Measurements from ENCODE around the gene BBS10. TPM values are rescaled to one million over a fixed set of nuclear protein-coding genes. Genes with fewer than 3 reads are reported as not detected.

BBS10 gene
- total and polyA plus RNA-seq, 2 of the 8 experiments (the other 6 are each of a cell fraction or from before 2014, with no cell fraction given) = 4.4 to 9.2 TPM

- Histone ChIP-seq H3K56ac (replicated peaks; ENCODE audit: insufficient read length, low read depth, low read length) (no peak overlapping the region), H3K4me2 (ENCODE audit: insufficient read depth in 1 of 2, low read depth in 2 of 2, low read length in 2 of 2) (no peak overlapping the region), H2BK120ac (replicated peaks; ENCODE audit: low read depth, low read length) (no peak overlapping the region), H3K9ac (replicated peaks in 1 of 4; ENCODE audit: extremely low read depth in 1 of 4, low read depth in 3 of 4, low read length in 3 of 4) (no peak overlapping the region), H4K8ac (ENCODE audit: extremely low read depth, insufficient read depth, low read length) (no peak overlapping the region), H3K79me1 (ENCODE audit: low read depth, low read length) (no peaks in the 10 kb centered on the region), H3K27me3 (replicated peaks in 1 of 4; ENCODE audit: control insufficient read depth in 3 of 4, extremely low read depth in 1 of 4, insufficient read depth in 3 of 4, low read length in 3 of 4) (no peaks in the 10 kb centered on the region), H2BK20ac (ENCODE audit: low read length) (no peak overlapping the region), H3K4ac (replicated peaks; ENCODE audit: insufficient read length, low read depth, low read length) (no peak overlapping the region), H2AFZ (ENCODE audit: low read length) (no peak overlapping the region), H3K79me2 (ENCODE audit: control insufficient read depth in 1 of 2, insufficient read depth in 2 of 2, low read length in 2 of 2) (no peaks in the 10 kb centered on the region), H3K23ac (ENCODE audit: insufficient read length) (no peak overlapping the region), H2BK15ac (ENCODE audit: low read length) (no peak overlapping the region), H4K20me1 (replicated peaks in 1 of 2; ENCODE audit: control insufficient read depth in 1 of 2, insufficient read depth in 2 of 2, low read length in 2 of 2) (no peaks in the 10 kb centered on the region), H3K36me3 (ENCODE audit: control insufficient read depth in 2 of 4, insufficient read depth in 4 of 4, low read length in 3 of 4) (no peaks in the 10 kb centered on the region), H3K4me1 (replicated peaks in 1 of 4; ENCODE audit: control insufficient read depth in 3 of 4, insufficient read depth in 4 of 4, low read length in 3 of 4) (no peaks in the 10 kb centered on the region), H3K27ac (ENCODE audit: low read depth, low read length) (no peak overlapping the region), H3K18ac (ENCODE audit: extremely low read depth, low read length) (no peak overlapping the region), H4K91ac (replicated peaks; ENCODE audit: insufficient read length, low read length) (no peak overlapping the region), H3K14ac (ENCODE audit: insufficient read length) (no peak overlapping the region), H4K5ac (ENCODE audit: insufficient read length, low read depth, low read length) (no peak overlapping the region), H3K23me2 (ENCODE audit: low read depth, low read length) (no peaks in the 10 kb centered on the region), H3K4me3 (ENCODE audit: extremely low read depth in 1 of 4, insufficient read depth in 2 of 4, low read depth in 3 of 4, low read length in 4 of 4) (no peak overlapping the region), H2BK12ac (ENCODE audit: low read depth, low read length) (no peak overlapping the region), H2AK5ac (ENCODE audit: low read depth, low read length) (no peak overlapping the region), H2BK5ac (ENCODE audit: low read depth, low read length) (no peak overlapping the region), H3K9me3 (ENCODE audit: insufficient read depth in 2 of 2, low read depth in 1 of 2, low read length in 1 of 2) (no peaks in the 10 kb centered on the region)
- ChIA-PET CTCF (ENCODE audit: partially characterized antibody) (interaction anchor here (1.1 kb wide), 1 partner anchor 49 kb away, joined by 3 read pairs; the partner anchor contains the start of gene BBS10), POLR2A (ENCODE audit: partially characterized antibody) (interaction anchor here (1.1 kb wide), 1 partner anchor 10 kb away, joined by 3 read pairs; no protein-coding TSS in a partner anchor)
- WGBS, 2 experiments (ENCODE audit: extremely low coverage in 1 of 2, insufficient coverage in 1 of 2, insufficient read length in 1 of 2, insufficient replicate concordance in 2 of 2, low coverage in 1 of 2, low lambda C conversion rate in 2 of 2, missing lambda C conversion rate in 1 of 2) = 82% methylated on average over 5 of the region's 5 CpGs; no CpG with 5 or more reads in 1 of the 2 experiments
- FAIRE-seq (no peak), DNase-seq (ENCODE audit: low read depth in 1 of 2, low spot score in 2 of 2) (no peak)
- TF ChIP-seq PHF8 (conservative IDR thresholded peaks at IDR 0.05; ENCODE audit: low read depth, low read length) = no peak
Measured at GRCh38 chr12:76299536-76300296, 48.5 kb downstream of the BBS10 start.

Small RNAs within 50 kb of the gene (small RNA-seq; reads per million reads assigned to genes)
- gene RN7SKP172 (ENCODE audit: insufficient read depth) = not detected

Other genes with a start within 250 kb of the BBS10 start
- 78.7 and 81.1 TPM in 2 replicates for gene OSBPL8, start 211.4 kb upstream of the BBS10 start, total RNA-seq (2021; fragmentation: NEBNext Ultra II Directional; extraction: Animal tissue kit (Norgen Biotek cat#: 25700))
- 10.9 and 28.9 TPM in 2 replicates for gene OSBPL8, start 211.4 kb upstream of the BBS10 start, polyA plus RNA-seq (2011; rRNA removed)

Measured in H1 (cell line).